ENCODE data around the gene DCAF17.
"Not testable (repeated sequence)": the region's sequence is repeated elsewhere in the genome, so short reads cannot be mapped to it uniquely, and the experiment has no call there.

Gene DCAF17

GRCh38 chr2:171515672-171516298 is 81.8 kb downstream of the DCAF17 start:
- no peak for DNase-seq

GRCh38 chr2:171516793-171517192 is 82.8 kb downstream of the DCAF17 start:
- DNase-seq = no peak

DNA sequence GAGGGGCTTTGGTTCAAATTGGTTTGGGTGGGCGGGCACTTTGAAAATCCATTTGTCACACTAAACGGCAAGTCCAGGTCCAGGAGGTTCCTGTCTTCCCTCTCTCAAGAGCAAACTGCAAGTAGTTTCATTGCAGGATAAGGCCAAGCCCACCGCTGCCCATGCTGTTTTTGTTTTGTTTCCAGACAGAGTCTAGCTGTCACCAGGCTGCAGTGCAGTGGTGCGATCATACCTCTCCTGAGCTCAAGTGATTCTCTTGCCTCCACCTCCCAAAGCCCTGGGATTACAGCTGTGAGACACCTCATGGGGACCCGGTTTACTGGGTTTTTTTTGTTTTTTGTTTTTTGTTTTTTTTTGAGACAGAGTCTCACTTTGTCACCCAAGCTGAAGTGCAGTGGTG is 86.4 kb downstream of the DCAF17 start:
- no peak for DNase-seq

DNA sequence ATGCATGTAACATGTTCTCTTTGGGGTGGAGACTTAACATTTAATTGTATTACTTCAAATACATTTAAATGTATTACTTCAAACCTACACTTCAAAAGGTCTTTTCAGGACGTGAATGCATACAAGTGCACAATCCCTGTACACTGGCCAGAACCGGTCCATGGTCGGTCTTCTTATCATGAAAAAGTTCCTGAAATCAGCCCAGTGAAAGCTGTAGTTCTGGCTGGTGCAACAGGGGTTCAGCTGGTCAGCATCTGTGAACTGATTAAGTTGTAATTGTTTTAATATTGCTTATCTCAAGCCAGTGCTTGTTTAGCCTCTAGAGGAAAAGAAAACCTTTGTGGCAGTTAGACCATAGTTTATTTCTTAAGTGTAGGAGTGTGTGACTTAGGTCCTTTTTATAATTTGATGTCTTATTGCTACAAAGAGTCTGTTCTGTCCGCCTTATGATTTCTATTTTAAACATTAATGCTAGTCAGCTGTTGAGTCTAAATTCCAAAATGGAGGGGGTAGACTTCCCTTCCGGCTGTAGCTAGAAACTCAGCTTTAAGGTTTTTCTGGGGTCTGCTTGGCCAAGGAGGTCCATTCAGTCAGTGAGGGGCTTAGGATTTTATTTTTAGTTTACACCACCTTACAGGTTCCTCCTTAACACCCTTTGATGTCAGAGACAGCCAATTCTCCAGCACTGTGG is 87.5 kb downstream of the DCAF17 start:
- DNase-seq = no peak

DNA sequence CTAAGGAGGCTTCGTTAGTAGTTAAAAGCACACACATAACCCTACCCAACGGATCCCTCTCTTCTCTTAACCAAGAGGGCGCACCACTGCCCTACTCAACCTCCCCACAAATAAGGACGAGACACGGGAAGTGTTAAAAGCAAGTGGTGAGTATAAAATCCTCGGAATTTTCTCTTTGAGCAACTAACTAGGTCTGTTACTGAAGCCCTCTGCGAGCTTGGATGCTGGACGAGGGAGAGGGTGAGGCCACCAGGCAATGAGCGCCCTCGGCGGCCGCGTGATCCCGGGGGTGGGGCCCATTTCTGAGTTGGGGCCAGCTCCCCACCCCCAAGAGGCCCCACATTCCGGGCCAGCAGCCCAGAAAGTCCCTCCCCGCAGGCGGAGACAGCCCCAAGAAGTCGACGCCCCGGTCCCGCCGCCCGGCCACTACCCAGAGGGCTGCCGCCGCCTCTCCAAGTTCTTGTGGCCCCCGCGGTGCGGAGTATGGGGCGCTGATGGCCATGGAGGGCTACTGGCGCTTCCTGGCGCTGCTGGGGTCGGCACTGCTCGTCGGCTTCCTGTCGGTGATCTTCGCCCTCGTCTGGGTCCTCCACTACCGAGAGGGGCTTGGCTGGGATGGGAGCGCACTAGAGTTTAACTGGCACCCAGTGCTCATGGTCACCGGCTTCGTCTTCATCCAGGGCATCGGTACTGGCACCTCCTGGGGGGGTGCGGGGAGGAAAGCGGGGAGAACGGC is 88.2 kb downstream of the DCAF17 start, which contains the start of gene CYBRD1:
Gene CYBRD1 (plus strand): TSS at position 423 of the 736 bp plus-strand sequence. CDS start 72 bp downstream, at position 495.
- no peak for DNase-seq

- DNase-seq = no peak
Observed at GRCh38 chr2:171522788-171523087, 88.7 kb downstream of the DCAF17 start.

GRCh38 chr2:171523088-171524017 is 89.3 kb downstream of the DCAF17 start:
- DNase-seq = no peak

DNA sequence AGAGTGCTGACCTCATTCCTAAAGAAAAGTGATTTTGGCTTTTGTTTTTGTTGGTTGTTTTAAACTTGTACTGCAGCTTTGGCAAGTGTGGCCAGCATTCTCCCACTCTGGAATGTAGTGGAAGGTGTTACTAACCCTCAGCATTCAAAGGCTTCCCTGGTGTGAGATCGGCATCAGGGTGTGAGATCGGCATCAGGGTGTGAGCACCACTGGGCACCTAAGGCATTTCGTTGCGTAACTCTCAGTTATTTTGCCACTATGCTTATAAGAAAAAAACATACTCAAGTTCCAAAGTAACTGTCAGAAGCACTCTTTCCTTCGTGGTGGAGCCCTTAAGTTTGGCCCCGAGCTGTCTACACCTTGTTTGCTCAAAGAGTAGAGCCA is 90.0 kb downstream of the DCAF17 start:
- DNase-seq = no peak

- no peak for DNase-seq
Observed at GRCh38 chr2:171529914-171530313, 95.9 kb downstream of the DCAF17 start.

DNA sequence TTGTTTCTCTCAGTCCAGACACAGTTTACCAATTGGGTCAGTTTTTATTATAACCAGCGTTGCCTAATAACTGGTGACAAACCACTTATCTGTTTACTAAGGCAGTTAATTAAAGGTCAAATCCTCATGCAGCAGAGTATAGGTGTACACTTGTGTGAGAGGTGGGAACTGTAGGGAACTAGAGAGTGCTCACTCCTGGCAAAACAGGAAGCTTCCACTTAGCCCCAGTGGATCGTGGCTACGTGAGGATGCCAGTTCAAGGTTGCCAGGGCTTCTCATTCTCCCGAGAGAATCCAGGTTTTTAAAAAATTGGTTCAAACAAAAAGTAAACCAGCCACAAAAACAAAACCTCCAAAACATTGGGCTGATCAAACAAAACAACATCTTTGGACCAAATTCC is 96.4 kb downstream of the DCAF17 start:
- DNase-seq = no peak

DNA sequence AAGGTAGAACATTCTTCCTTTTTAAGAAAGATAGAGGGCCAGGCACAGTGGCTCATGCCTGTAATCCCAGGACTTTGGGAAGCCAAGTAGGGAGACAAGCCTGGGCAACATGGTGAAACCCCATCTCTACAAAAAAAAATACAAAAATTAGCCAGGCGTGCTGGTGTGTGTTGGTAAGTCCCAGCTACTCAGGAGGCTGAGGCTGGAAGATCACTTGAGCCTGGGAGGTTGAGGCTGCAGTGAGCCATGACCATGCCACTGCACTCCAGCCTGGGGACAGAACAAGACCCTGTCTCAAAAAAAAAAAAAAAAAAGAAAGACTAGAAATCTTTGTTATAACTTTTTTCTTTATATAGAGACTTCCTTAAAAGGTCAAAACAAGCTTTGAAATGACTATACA is 96.8 kb downstream of the DCAF17 start:
- not testable (repeated sequence) for DNase-seq

- DNase-seq = no peak
Observed at GRCh38 chr2:171531291-171531690, 97.3 kb downstream of the DCAF17 start.

- no peak for DNase-seq
Observed at GRCh38 chr2:171531836-171532450, 97.9 kb downstream of the DCAF17 start.

DNA sequence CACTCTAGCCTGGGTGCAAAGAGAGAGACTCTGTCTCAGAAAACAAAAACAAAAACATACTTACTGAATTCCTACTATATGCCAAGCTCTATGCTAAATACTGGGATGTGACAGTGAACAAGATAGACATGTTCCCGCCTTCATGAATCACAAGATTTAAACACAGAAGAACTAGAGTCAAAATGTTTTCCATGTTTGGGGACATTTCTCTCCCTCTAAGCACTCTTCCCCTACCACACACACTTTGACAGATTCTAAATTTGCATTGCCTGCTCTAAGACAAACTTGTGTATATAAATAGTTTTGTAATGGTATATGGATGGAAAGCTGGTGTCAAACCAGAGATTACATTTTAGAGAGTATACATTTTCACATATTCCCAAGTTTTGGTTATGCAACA is 99.3 kb downstream of the DCAF17 start:
- DNase-seq = no peak

Data from CD4-positive, alpha-beta T cell treated with Interferon gamma for 1 hour (primary cell).